SIG-M5 treated with dmso at 0.1 percent for 504 hours (cell line): ENCODE data around the gene SLC66A1.

Experiments
- DNase-seq: peaks from one replicate; lab custom pipeline; 2025; ENCODE audit not compliant: unreplicated experiment; lab: John Stamatoyannopoulos, UW

SLC66A1 gene

DNA sequence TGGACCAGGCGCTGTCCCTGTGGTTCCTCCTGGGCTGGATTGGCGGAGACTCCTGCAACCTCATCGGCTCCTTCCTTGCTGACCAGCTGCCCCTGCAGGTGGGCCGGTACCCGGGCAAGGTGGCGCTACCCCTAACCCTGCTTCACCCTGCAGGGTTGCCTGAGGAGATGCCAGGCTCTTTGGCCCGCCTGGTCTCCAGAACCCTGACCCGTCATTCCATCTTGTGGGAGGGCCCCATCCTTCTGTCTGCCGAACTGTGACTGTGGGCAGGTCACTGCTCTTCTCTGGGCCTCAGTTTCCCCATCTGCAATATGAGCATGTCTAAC, 12.5 kb downstream of the SLC66A1 start:
- no peak for DNase-seq

DNA sequence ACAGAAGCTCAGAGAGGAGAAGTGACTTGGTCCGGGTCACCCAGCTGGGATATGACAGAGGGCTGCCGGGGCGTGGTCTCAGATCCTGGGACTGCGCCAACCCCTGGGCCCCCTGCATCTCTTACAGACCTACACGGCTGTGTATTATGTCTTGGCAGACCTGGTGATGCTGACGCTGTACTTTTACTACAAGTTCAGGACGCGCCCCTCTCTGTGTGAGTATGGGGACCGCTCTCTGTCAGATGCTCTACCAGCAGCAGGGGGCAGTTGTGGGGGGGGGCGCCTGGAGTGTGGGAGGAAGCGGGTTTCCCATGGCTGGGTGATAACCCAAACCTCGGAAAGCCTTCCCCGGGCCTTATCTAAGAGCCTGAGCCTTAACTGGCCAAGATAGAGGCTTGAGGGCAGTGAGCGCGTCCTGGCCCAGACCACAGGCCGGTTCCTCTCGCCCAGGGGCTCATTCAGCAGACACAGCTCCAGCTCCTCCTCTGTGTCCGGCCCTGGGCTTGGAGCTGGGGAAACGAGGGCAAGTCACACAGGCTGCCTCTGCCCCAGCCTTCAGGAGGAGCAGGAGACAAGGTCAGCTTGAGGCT, 13.3 kb downstream of the SLC66A1 start:
- DNase-seq = no peak

DNA sequence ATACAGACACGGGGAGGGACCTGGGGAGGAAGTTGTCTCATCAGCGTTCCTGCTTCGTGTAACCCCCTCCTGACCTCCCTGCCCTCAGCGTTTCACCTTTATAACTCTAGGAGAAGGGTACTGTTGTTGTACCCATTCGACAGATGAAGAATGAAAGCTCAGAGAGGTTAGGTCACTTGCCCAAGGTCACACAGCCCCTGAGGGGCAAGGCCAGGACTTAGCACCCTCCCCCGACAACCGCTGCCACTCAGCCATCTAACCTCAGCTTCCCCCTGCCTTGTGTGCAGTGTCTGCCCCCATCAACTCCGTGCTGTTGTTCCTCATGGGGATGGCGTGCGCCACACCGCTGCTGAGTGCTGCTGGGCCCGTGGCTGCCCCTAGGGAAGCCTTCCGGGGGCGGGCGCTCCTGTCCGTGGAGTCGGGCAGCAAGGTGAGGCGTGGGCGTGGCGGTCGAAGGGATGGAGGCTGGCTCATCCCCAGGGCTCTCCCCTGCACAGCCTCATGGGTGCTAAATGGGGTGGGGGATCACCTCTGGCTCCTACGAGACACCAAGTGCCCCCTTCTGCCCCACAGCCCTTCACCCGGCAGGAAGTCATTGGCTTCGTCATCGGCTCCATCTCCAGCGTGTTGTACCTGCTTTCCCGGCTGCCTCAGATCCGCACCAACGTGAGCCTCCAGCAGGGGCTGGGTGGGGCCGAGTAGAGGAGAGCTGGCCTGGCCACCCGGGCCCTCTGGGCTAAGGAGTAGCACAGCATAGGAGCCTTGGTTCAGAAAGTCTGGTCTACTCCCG, 14.0 kb downstream of the SLC66A1 start:
- no peak for DNase-seq

DNA sequence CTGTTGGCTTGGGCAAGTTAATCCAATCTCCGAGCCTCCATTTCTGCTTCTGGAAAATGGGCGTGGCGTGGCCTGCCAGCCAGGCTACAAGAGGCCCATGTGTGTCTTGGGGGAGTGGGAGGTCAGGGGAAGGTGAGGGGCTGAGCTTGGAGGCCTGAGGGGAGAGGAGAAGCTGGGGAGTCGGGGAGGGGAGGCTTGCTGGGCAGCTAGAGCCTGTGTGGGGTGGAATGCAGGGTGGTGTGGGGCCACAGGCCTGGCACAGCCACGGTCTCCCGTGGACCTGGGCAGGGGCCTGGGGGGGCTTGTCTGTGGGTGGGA, 14.6 kb downstream of the SLC66A1 start:
- DNase-seq = no peak

DNA sequence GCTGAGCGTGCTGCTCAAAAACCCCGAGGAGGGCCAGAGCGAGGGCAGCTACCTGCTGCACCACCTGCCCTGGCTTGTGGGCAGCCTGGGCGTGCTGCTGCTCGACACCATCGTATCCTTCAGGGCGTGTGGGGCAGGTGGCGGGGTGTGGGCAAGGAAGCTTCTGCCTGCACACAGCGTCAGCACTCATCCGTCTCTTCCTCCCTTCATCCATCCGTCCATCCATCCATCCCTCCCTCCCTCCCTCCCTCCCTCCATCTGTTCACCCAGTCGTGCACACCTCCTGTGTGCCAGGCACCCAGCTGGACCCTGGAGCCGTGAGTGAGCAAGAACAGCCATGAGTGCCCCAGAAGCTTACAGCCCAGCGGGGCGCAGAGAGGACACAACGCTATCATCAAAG, 15.2 kb downstream of the SLC66A1 start:
- DNase-seq = no peak

DNA sequence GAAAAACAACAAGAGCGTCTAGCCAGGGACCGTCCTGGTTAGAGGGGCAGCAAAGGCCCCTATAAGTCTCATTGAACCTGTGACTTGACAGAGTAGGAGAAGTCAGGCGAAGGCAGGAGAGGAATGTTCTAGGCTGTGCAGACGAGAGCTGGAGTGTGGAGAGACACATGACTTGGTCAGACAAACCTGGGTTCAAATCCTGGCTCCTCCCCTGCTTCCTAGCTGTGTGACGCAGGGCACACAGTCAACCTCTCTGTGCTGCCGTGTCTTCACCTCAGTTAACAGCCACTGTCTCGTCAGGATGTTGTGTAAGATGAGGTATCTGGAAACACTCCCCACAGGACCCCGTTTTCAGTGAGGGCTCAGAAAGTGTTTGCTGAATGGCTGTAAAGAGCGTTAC, 15.6 kb downstream of the SLC66A1 start:
- no peak for DNase-seq

DNA sequence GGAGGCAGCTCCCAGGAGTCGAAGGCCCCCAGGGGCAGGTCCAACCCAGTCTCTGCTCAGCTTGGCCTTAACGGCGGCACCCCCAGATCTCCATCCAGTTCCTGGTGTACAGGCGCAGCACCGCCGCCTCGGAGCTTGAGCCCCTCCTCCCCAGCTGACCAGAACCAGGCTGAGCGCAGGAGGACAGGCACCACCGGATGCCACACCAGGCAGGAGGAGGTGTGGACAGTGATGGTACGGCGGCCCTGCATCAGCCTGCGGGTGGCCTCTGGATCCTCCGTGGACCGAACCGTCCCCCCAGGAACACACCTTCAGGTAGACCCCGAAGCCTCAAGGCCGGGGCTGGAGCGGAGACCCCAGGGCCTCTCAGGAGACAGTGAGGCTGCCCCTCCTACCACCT, 16.4 kb downstream of the SLC66A1 start:
- DNase-seq = no peak

DNA sequence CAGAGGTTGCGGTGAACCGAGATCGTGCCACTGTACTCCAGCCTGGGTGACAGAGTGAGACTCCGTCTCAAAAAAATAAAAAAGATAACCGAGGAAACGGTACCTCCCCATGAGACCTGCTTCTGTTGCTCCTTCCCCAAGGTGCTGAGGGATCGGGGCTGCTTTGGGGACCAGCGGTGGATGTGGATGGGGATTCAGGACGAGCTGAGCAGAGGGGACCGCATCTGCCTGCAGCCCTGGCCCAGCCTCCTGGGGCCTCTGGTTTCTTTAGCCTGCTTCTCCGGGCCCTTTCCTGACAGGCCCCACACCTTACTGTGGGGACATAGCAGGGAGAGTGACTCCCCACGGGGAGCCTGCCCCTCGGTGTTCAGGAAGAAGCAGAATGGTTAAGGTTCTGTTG, 17.1 kb downstream of the SLC66A1 start:
- no peak for DNase-seq

DNA sequence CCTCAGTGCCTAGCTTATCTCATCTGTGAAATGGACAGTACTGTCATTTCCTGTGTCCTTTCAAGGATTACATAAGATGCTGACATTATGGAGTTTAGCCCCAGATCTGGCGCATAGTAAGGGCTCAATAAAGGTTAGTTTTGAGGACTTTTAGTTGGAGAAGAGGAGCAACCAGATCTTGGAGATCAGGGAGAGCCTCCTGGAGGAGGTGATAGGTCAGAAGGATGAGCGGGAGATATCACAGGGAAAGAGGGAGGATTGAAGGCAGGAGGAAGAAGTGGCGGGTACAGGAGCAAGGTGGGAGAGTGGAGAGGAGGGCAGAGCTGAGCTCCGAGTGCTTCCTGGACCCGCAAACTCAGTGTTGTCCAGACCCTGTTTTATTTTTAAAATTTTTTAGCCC, 17.5 kb downstream of the SLC66A1 start:
- DNase-seq = no peak

DNA sequence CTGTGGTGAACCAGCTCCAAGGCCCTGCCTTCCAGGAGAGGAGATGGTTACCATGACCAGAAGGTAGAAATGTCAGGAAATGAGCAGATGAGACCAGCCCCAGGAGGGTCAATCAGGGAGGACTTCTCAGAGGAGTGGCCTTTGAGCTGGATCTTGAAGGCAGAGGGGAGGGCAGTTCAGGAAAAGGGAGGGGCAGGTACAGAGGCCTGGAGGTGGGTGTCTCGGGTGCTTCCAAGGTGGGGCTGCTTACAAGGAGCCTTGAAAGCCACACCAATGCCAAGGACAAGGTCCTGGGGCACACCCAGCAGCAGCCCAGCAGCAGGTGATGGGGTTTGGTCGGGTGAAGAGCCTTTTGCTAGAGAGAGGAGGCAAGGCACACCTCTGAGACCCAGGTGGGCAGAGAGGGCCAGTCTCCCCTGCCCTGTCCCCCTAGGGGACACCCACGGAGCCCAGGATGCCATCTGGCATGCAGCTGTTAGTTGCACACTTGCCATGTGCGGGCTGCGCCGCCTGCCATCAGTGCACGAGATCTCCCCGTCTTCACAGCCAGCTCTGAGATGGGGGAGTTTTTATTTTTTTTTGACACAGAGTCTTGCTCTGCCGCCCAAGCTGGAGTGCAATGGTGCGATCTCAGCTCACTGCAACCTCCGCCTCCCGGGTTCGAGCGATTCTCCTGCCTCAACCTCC, 18.5 kb downstream of the SLC66A1 start:
- no peak for DNase-seq

DNA sequence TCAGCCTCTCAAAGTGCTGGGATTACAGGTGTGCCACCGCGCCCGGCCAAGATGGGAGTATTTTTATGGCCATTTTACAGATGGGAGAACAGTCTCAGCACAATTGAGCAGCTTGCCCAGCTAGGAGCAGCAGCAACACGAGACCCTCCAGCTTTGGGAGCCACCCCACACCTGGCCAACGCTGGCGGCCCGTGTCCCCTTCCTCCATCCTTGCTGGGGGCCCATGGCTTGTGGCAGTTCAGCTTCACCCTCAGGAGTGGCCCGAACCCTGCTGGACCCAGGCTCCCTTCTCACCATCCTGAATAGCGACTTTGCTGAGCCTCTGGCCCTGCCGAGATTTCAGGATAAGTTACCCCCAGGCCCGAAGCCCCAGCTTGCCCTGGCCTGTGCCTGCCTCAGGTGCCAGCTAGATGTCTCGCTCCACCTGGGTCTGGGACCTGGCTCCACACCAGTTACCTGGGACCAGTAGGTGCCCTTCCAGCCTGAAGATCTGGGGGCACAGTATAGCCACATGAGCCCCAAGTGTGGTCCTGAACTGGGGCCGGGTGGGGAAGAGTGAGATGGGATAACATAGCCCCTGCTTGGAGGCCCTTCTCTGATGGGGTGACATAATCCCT, 19.2 kb downstream of the SLC66A1 start:
- DNase-seq = no peak

DNA sequence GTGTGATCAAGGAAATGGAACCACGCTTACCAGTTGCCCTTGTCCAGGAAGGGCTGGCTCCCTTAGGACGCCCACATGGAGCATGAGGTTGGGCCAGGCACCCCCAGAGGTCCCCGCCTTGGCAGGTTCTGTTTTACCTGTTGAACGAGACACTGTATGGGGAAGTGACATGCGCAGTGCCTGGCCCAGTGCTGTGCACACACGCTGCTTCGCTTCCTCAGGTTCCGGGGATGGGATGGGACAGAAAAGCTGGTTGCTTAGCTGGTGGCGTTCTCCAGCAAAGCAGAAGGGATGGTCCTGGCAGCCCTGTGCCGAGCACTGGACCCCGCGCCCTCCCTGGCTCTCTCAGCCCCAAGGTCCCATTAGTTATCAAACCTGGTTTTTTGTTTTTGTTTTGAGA, 20.7 kb downstream of the SLC66A1 start:
- DNase-seq = no peak

DNA sequence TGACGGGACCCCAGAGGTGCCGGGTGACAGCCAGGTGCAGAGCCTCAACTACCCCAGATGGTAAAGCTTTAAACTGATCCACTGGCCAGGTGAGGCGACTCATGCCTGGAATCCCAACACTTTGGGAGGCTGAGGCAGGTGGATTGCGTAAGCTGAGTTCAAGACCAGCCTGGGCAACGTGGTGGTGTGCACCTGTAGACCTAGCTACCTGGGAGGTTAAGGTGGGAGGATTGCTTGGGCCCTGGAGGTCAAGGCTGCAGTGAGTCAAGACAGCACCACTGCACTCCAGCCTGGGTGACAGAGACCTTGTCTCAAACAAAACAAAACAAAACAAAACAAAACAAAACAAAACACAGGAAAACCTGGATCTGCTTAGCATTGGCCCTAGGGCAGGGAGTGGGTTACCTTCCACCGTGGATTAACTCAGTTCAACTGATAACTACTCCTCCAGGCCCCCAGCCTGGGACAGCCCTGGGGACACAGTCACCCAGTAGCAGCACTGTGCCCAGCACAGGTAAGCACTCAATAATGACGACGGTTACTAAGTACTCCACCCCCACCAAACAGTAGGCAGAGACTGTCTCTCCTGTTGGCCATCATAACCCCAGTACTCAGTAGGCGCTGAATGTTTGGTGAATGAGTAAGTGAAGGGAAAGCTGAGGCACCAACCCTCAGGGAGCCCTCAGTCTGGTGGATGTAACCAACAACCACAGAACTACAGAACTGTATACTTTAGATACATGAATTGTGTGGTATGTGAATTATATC, 21.6 kb downstream of the SLC66A1 start:
- no peak for DNase-seq

DNA sequence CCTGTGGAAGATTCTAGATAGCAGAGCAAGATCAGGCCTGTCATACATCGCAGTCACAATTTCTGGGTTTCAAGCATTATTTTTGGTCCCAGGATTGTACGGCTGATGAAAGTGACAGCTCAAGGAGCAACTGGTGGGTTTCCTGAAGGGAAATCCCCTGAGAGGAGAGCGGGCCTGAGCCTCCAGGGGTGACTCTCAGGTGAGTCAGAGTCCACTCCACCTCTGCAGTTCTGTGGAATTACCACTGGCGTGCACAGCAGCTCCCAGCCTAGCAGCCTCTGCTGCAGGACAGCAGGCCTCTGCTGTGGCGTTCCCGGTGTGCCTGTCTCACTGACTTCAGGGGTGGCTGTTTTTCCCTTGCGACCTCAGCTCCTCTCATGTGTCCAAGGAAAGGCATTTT, 24.4 kb downstream of the SLC66A1 start:
- no peak for DNase-seq

DNA sequence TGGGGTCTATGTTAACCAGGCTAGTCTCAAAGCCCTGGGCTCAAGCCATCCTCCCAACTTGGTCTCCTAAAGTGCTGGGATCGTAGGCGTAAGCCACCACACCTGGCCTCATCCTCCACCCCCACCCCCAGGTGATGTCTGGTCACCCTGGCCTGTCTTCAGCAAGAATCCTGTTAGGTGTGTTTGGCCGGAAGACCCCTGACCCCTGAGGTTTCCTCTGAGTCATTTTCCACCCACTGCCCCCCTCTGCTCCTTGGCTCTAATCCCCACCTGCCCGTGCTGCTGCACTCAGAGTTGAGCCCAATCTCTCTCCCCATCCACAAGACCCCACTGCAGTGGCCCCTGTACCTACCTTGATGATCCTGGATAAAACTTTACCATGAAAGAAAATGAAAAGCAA, 25.2 kb downstream of the SLC66A1 start:
- DNase-seq = no peak

DNA sequence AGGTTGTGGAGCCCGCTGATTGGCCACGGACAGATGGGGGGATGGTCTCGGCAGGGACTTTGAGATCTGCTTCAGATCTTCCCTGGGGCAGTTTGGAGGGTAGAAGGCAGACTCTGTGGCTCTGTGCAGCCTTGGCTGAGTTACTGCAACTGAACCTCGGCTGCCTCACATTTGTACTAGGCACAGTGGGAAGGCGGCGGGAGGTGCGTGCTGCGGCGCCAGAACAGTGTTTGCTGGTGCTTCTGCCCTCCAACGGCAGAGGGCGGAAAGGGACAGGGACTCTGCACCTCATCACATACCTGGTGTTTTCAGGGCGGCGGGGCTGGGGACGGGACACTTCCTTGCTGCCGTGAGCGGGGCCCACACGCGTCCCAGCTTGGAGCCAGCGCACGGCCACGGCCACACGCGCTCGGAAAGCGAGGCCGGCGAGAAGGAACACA, 26.2 kb downstream of the SLC66A1 start:
- no peak for DNase-seq

DNA sequence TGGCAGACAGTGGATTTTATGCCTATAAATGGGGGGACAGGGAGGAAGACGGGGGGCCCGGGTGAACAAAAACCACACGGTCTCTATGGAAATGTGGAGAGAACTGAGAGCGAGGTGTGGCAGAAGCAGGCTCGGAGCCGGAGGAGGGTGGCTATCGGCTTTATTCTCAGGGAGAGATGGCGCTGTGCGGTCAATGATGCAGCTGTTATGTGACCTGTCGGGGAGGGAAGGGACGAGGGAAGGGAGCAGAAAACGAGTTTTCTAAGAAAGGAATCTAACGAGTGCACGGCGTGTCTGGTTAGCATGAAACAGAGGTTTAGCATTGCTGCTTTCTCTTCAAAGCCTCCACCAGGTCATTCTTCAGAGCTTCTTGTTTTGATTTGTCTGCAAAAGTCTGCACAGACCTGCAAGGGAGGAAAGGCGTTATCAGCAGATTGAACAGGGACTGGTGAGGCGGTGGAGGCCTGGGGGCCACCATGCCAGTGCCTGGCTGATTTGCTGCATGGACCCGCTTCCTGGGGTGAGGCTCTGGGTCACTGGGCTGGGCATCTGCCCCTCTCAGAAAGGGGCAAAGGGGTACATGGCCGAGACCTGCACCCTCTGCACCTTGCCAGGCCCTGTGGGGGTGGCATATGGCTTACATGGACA, 27.2 kb downstream of the SLC66A1 start:
- DNase-seq = no peak

DNA sequence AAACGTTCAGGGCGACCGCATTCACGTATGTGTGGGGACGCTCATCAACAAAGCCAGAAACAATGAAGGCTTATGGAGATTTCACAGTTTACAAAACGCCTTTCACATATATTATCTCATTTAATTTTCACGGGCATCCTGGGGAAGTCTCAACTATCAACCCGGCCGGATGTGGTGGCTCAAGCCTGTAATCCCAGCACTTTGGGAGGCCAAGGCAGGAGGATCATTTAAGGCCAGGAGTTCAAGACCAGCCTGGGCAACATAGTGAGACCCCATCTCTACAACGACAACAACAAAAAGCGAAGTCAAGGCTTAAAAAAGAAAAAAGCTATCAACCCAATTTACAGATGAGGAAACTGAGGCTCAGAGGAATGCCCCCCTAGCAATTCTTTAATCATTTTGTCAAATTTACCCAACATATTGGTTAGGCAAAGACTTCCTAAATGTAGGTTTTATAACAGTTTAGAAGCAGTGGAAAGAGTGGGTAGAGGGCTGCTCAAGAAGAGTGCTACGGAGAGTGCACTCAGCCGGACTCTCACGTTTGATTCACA, 28.3 kb downstream of the SLC66A1 start:
- DNase-seq = no peak

DNA sequence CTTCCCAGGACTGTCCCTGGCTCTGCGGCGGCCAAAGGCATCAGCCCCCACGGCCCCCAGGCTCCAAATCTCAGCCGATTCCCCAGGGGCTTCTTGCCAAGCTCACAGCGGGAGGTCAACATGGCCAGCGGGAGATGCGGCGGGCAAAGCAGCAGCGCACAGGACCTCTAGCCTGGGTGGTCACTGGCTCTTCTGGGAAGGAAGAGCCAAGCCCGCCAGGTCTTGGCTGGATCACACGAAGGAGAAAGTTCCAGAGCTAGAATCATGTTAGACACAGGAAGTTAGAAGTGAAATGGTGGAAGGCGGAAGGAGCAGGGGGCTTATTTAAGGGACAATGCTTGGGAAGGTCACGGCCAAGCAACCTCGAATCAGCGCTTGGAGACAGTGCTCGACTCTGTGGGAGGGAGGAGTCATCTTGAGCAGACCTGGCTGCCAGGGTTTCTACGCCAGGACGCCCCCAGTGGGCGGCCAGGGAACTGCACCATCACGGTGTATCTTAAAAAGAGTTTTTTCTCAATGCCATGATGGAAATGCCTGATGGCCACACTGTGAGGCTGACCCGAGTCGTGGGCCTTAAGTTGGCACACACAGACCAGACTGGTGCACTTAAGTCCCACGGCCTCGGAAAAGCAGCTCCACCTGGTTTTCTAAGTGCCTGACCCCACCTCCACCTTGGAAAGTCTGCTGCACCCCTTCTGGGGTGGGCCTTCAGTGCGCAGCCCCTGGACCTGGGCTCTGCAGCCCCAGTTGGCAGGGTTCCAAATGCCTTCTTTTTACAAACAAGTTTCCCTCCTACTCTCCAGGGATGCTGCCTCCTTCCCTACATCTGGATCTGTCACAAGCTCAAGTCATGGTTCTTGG, 29.3 kb downstream of the SLC66A1 start:
- peak; percentile 30 for DNase-seq
